Measurements from ENCODE around the gene GPHN. TPM values are rescaled to one million over a fixed set of nuclear protein-coding genes. Genes with fewer than 3 reads are reported as not detected.

The GPHN gene
- total and polyA plus RNA-seq, 2 of the 8 experiments (the other 6 are each of a cell fraction or from before 2014, with no cell fraction given) = 6.0 to 16.0 TPM

DNA sequence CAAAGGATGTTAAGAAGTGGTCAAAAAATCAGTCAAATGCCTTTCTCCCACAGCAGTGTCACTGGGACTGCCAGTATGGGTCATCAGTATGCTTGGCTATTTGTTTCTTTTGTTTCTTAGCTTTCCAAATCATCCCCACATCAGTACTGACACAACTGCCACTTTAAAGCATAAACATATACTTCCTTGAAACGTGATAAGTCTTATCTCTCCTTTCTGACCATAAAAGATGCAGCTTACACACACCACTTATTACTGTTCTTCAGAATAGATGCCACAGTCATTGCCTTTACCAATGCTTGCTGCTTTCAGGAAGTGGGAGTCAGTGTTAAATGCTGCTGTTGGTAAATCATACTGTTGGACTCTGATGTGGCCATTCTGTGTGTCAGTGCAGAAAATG lies 662.7 kb downstream of the GPHN start:
- no peak overlapping the region for H4K91ac ChIP-seq (replicated peaks; ENCODE audit: insufficient read length, low read length)
- H3K23me2 ChIP-seq (ENCODE audit: low read depth, low read length) = no peaks in the 10 kb centered on the region
- H2BK20ac ChIP-seq (ENCODE audit: low read length) = no peak overlapping the region
- TF ChIP-seq SP4 (IDR thresholded peaks at IDR 0.05; ENCODE audit: low read length) (no peak), HDAC6 (IDR thresholded peaks at IDR 0.05; ENCODE audit: low read depth, low read length) (no peak), POLR2AphosphoS5 (IDR thresholded peaks at IDR 0.05; ENCODE audit: low read depth, low read length) (no peak)
- H3K9me3 ChIP-seq (ENCODE audit: insufficient read depth in 2 of 2, low read depth in 1 of 2, low read length in 1 of 2) = no peaks in the 10 kb centered on the region
- no peak overlapping the region for H2BK120ac ChIP-seq (replicated peaks; ENCODE audit: low read depth, low read length)
- no peak overlapping the region for H2AFZ ChIP-seq (ENCODE audit: low read length)
- H3K9ac ChIP-seq (replicated peaks in 1 of 4; ENCODE audit: extremely low read depth in 1 of 4, low read depth in 3 of 4, low read length in 3 of 4) = no peak overlapping the region
- H2BK15ac ChIP-seq (ENCODE audit: low read length) = no peak overlapping the region
- H4K20me1 ChIP-seq (replicated peaks in 1 of 2; ENCODE audit: control insufficient read depth in 1 of 2, insufficient read depth in 2 of 2, low read length in 2 of 2) = no peaks in the 10 kb centered on the region
- H3K56ac ChIP-seq (replicated peaks; ENCODE audit: insufficient read length, low read depth, low read length) = no peak overlapping the region
- no peak overlapping the region for H3K23ac ChIP-seq (ENCODE audit: insufficient read length)
- FAIRE-seq (no peak), DNase-seq (ENCODE audit: low read depth in 1 of 2, low spot score in 2 of 2) (no peak)
- 86% methylated on average over 1 of the region's 1 CpG; no CpG with 5 or more reads in 1 of the 2 experiments for WGBS, 2 experiments (ENCODE audit: extremely low coverage in 1 of 2, insufficient coverage in 1 of 2, insufficient read length in 1 of 2, insufficient replicate concordance in 2 of 2, low coverage in 1 of 2, low lambda C conversion rate in 2 of 2, missing lambda C conversion rate in 1 of 2)
- no peaks in the 10 kb centered on the region for H3K27me3 ChIP-seq (replicated peaks in 1 of 4; ENCODE audit: control insufficient read depth in 3 of 4, extremely low read depth in 1 of 4, insufficient read depth in 3 of 4, low read length in 3 of 4)
- ChIA-PET POLR2A (ENCODE audit: partially characterized antibody) (no interaction called here), CTCF (ENCODE audit: partially characterized antibody) (no interaction called here)
- no peaks in the 10 kb centered on the region for H3K79me2 ChIP-seq (ENCODE audit: control insufficient read depth in 1 of 2, insufficient read depth in 2 of 2, low read length in 2 of 2)
- H3K36me3 ChIP-seq (ENCODE audit: control insufficient read depth in 2 of 4, insufficient read depth in 4 of 4, low read length in 3 of 4) = no peaks in the 10 kb centered on the region
- H3K4me2 ChIP-seq (ENCODE audit: insufficient read depth in 1 of 2, low read depth in 2 of 2, low read length in 2 of 2) = no peak overlapping the region
- H2BK5ac ChIP-seq (ENCODE audit: low read depth, low read length) = no peak overlapping the region
- H4K5ac ChIP-seq (ENCODE audit: insufficient read length, low read depth, low read length) = no peak overlapping the region
- no peak overlapping the region for H3K14ac ChIP-seq (ENCODE audit: insufficient read length)
- H3K27ac ChIP-seq (ENCODE audit: low read depth, low read length) = no peak overlapping the region; the same call in 1 of the 2 replicates
- H3K79me1 ChIP-seq (ENCODE audit: low read depth, low read length) = no peaks in the 10 kb centered on the region
- no peak overlapping the region for H3K18ac ChIP-seq (ENCODE audit: extremely low read depth, low read length)
- H3K4ac ChIP-seq (replicated peaks; ENCODE audit: insufficient read length, low read depth, low read length) = no peak overlapping the region
- no peak overlapping the region for H2BK12ac ChIP-seq (ENCODE audit: low read depth, low read length)
- no peaks in the 10 kb centered on the region for H3K4me1 ChIP-seq (replicated peaks in 1 of 4; ENCODE audit: control insufficient read depth in 3 of 4, insufficient read depth in 4 of 4, low read length in 3 of 4)
- no peak overlapping the region for H3K4me3 ChIP-seq (ENCODE audit: extremely low read depth in 1 of 4, insufficient read depth in 2 of 4, low read depth in 3 of 4, low read length in 4 of 4)
- no peak overlapping the region for H4K8ac ChIP-seq (ENCODE audit: extremely low read depth, insufficient read depth, low read length)
- no peak overlapping the region for H2AK5ac ChIP-seq (ENCODE audit: low read depth, low read length)

Data from H1 (cell line).